ENCODE measurements around the gene CANX. TPM values are rescaled to one million over a fixed set of nuclear protein-coding genes. Genes with fewer than 3 reads are reported as not detected.

The CANX gene
- total RNA-seq, 2 experiments from 2014 or later: 531 to 534 TPM

- Mint-ChIP-seq H3K27ac (no peak overlapping the region), H3K9me3 (no peaks in the 10 kb centered on the region), H3K27me3 (no peaks in the 10 kb centered on the region), H3K4me1 (ENCODE audit: low read depth) (no peaks in the 10 kb centered on the region), H3K4me3 (no peak overlapping the region), H3K36me3 (peaks cover 10% of the 10 kb centered on the region)
- no peak for DNase-seq
- ChIA-PET CTCF (interaction anchor here (3.4 kb wide), 1 partner anchor 15 kb away, joined by 19 read pairs; no protein-coding TSS in a partner anchor), POLR2A (no interaction called here)
- intact Hi-C loops (cut with micrococcal nuclease): no loop called here
These were observed 79.8 kb downstream of the CANX start for GRCh38 chr5:179778591-179778990.

DNA sequence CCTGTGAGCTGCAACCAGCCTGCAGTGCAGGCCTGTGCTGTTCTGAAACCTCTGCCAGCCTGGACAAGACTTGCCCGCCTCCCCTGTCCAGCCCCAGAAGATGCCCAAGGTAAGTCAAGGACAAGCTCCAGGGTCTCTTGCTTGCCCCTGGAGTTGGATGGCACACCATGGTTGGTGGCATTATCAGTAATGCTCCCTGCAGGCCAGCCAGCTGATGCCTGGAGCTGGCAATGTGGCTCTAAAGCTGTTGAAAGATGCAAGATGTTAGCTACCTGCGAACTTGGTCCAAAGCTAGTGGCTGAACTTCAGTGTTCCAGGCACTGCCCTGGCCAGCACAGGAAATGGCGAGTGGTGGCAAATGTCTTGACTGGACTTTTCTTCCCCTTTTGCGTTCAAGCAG, 81.1 kb downstream of the CANX start:
- intact Hi-C loops (cut with micrococcal nuclease): no loop called here
- Mint-ChIP-seq H3K4me1 (ENCODE audit: low read depth) (no peaks in the 10 kb centered on the region), H3K27ac (no peak overlapping the region), H3K27me3 (no peaks in the 10 kb centered on the region), H3K36me3 (peaks cover 8% of the 10 kb centered on the region), H3K9me3 (no peaks in the 10 kb centered on the region), H3K4me3 (no peak overlapping the region)
- ChIA-PET POLR2A (no interaction called here), CTCF (interaction anchor here (1.6 kb wide), 1 partner anchor 17 kb away, joined by 4 read pairs; no protein-coding TSS in a partner anchor)
- DNase-seq: no peak

- Mint-ChIP-seq H3K4me1 (ENCODE audit: low read depth) (no peaks in the 10 kb centered on the region), H3K27me3 (no peaks in the 10 kb centered on the region), H3K4me3 (no peak overlapping the region), H3K36me3 (peaks cover 8% of the 10 kb centered on the region), H3K27ac (no peak overlapping the region), H3K9me3 (no peaks in the 10 kb centered on the region)
- DNase-seq: no peak
- intact Hi-C loops (cut with micrococcal nuclease): no loop called here
- CTCF ChIA-PET: interaction anchor here (1.6 kb wide), 1 partner anchor 17 kb away, joined by 4 read pairs; no protein-coding TSS in a partner anchor
- POLR2A ChIA-PET: no interaction called here
These were observed 81.6 kb downstream of the CANX start for GRCh38 chr5:179780362-179780761.

Other genes with a start within 250 kb of the CANX start
- gene RUFY1, start 148.4 kb upstream of the CANX start, total RNA-seq: 10 to 100 TPM; 30.3 to 34.0 TPM
- 100 to 1,000 TPM; 604 to 611 TPM for gene HNRNPH1, start 75.3 kb upstream of the CANX start, total RNA-seq
- gene CBY3, start 17.9 kb upstream of the CANX start, total RNA-seq: under 1 TPM; 0.61 to 0.67 TPM
- 10 to 100 TPM; 20.3 to 22.2 TPM for gene MAML1, start 33.9 kb downstream of the CANX start, total RNA-seq
- 1 to 10 TPM in 1 of 2 experiments, under 1 TPM in 1; 0.48 to 1.1 TPM for gene LTC4S, start 95.0 kb downstream of the CANX start, total RNA-seq
- gene MGAT4B, start 107.9 kb downstream of the CANX start, total RNA-seq: 10 to 100 TPM; 95.8 to 96.8 TPM
- 100 to 1,000 TPM; 127 to 130 TPM for gene SQSTM1, start 121.9 kb downstream of the CANX start, total RNA-seq
- 10 to 100 TPM; 19.8 to 24.9 TPM for gene MRNIP, start 159.8 kb downstream of the CANX start, total RNA-seq
- 10 to 100 TPM; 59.0 to 62.8 TPM for gene TBC1D9B, start 208.9 kb downstream of the CANX start, total RNA-seq